MM.1S (cell line): Measurements from ENCODE around the gene DNAJB6.

Experiments used
- CTCF ChIP-seq: fragments of 300-600 bp; sonication (generic); IDR thresholded peaks from 2 replicates; pipeline ENCODE4 v1.5.1; 2016; ENCODE audit warnings: antibody characterized with exemption, low read length, mixed read lengths
- EZH2 ChIP-seq: fragments of 300-600 bp; sonication (generic); optimal IDR thresholded peaks from 2 replicates; pipeline ENCODE3; 2017; ENCODE audit warnings: low read depth, mild to moderate bottlenecking, antibody characterized with exemption, low read length, mixed read lengths
- EZH2phosphoT487 ChIP-seq: fragments of 300-600 bp; sonication (generic); IDR thresholded peaks from 2 replicates; pipeline ENCODE4 v1.6.1; 2018; ENCODE audit warnings: antibody characterized with exemption, low read length

GRCh38 chr7:157409753-157410727, 73.2 kb downstream of the DNAJB6 start:
- TF ChIP-seq CTCF (no peak), EZH2 (no peak), EZH2phosphoT487 (no peak)
